H9 (cell line): ENCODE results near the gene MAD1L1. TPM values are rescaled to one million over a fixed set of nuclear protein-coding genes. Genes with fewer than 3 reads are reported as not detected.

Experiments used
- DNase-seq: peaks from one replicate; pipeline ENCODE4 v3.0.0-alpha.2; 2017
- H2AFZ ChIP-seq: one replicate; pipeline ENCODE4 v1.6.1; 2013; ENCODE audit warnings: mild to moderate bottlenecking, low read length, control low read depth, moderate library complexity
- H2AK5ac ChIP-seq: 2 replicates; pipeline ENCODE4 v1.6.1; 2013; ENCODE audit warnings: low read length, control low read depth, mixed read lengths; ENCODE audit not compliant: insufficient read length
- H2BK120ac ChIP-seq: one replicate; pipeline ENCODE4 v1.6.1; 2013; ENCODE audit warnings: low read depth, mild to moderate bottlenecking, low read length, control low read depth, inconsistent platforms; ENCODE audit not compliant: poor library complexity, severe bottlenecking
- H2BK12ac ChIP-seq: 2 replicates; pipeline ENCODE4 v1.6.1; 2013; ENCODE audit warnings: low read length, control low read depth, mixed read lengths, low read depth; ENCODE audit not compliant: insufficient read length
- H2BK15ac ChIP-seq: 2 replicates; pipeline ENCODE4 v1.6.1; 2013; ENCODE audit warnings: low read depth, low read length, control low read depth
- H2BK20ac ChIP-seq: one replicate; pipeline ENCODE4 v1.6.1; 2013; ENCODE audit warnings: low read depth, mild to moderate bottlenecking, low read length, control low read depth, inconsistent platforms; ENCODE audit not compliant: poor library complexity, severe bottlenecking
- H2BK5ac ChIP-seq: 2 replicates; pipeline ENCODE4 v1.6.1; 2013; ENCODE audit warnings: low read length, control low read depth, mixed read lengths; ENCODE audit not compliant: insufficient read length
- H3K14ac ChIP-seq: 2 replicates; pipeline ENCODE4 v1.6.1; 2013; ENCODE audit warnings: low read length, control low read depth; ENCODE audit not compliant: insufficient read depth
- H3K18ac ChIP-seq: 2 replicates; pipeline ENCODE4 v1.6.1; 2013; ENCODE audit warnings: low read depth, mild to moderate bottlenecking, mixed read lengths, low read length, control low read depth; ENCODE audit not compliant: insufficient read length
- H3K23ac ChIP-seq: 2 replicates; pipeline ENCODE4 v1.6.1; 2013; ENCODE audit warnings: low read length, control low read depth, mixed read lengths, low read depth; ENCODE audit not compliant: insufficient read length
- H3K23me2 ChIP-seq: 2 replicates; pipeline ENCODE4 v1.6.1; 2013; ENCODE audit warnings: low read depth, mild to moderate bottlenecking, mixed read lengths, low read length, control low read depth; ENCODE audit not compliant: insufficient read length, poor library complexity, severe bottlenecking
- H3K27ac ChIP-seq: 2 replicates; pipeline ENCODE4 v1.5.1; 2013; ENCODE audit warnings: low read length, control low read depth, mixed read lengths, low read depth; ENCODE audit not compliant: insufficient read length
- H3K27me3 ChIP-seq: 2 replicates; pipeline ENCODE4 v1.6.1; 2013; ENCODE audit warnings: low read length, control low read depth, inconsistent platforms; ENCODE audit not compliant: insufficient read depth
- H3K4ac ChIP-seq: 2 replicates; pipeline ENCODE4 v1.6.1; 2013; ENCODE audit warnings: low read depth, mild to moderate bottlenecking, control low read depth, inconsistent platforms, low read length, moderate library complexity
- H3K4me1 ChIP-seq: 2 replicates; pipeline ENCODE4 v1.6.1; 2013; ENCODE audit warnings: low read length, control low read depth, inconsistent platforms; ENCODE audit not compliant: insufficient read depth
- H3K4me2 ChIP-seq: 2 replicates; pipeline ENCODE4 v1.6.1; 2013; ENCODE audit warnings: low read length, control low read depth, mixed read lengths; ENCODE audit not compliant: insufficient read length, insufficient read depth
- H3K56ac ChIP-seq: 2 replicates; pipeline ENCODE4 v1.6.1; 2013; ENCODE audit warnings: low read depth, mild to moderate bottlenecking, mixed read lengths, low read length, control low read depth; ENCODE audit not compliant: insufficient read length
- H3K79me1 ChIP-seq: 2 replicates; pipeline ENCODE4 v1.6.1; 2013; ENCODE audit warnings: low read depth, mild to moderate bottlenecking, moderate library complexity, low read length, control low read depth, inconsistent platforms; ENCODE audit not compliant: insufficient read depth, poor library complexity, severe bottlenecking
- H3K79me2 ChIP-seq: 2 replicates; pipeline ENCODE4 v1.6.1; 2013; ENCODE audit warnings: low read length, control low read depth, inconsistent platforms; ENCODE audit not compliant: insufficient read depth
- H3K9ac ChIP-seq: 2 replicates; pipeline ENCODE4 v1.6.1; 2013; ENCODE audit warnings: low read length, control low read depth, mixed read lengths; ENCODE audit not compliant: insufficient read length; ENCODE audit errors: extremely low read depth
- H3K9me3 ChIP-seq: one replicate; pipeline ENCODE4 v1.6.1; 2013; ENCODE audit warnings: low read depth, low read length, inconsistent platforms; ENCODE audit not compliant: control insufficient read depth
- H3T11ph ChIP-seq: one replicate; pipeline ENCODE4 v1.6.1; 2013; ENCODE audit warnings: mild to moderate bottlenecking, low read length, control low read depth, inconsistent platforms
- H4K20me1 ChIP-seq: one replicate; pipeline ENCODE4 v1.6.1; 2013; ENCODE audit not compliant: control insufficient read depth, insufficient read length, insufficient read depth
- H4K5ac ChIP-seq: 2 replicates; pipeline ENCODE4 v1.6.1; 2013; ENCODE audit warnings: low read depth, mild to moderate bottlenecking, mixed read lengths, low read length, control low read depth; ENCODE audit not compliant: insufficient read length
- H4K8ac ChIP-seq: replicated peaks from 2 replicates; pipeline ENCODE4 v1.6.1; 2013; ENCODE audit warnings: low read length, control low read depth, mixed read lengths, low read depth; ENCODE audit not compliant: insufficient read length
- H4K91ac ChIP-seq: 2 replicates; pipeline ENCODE4 v1.6.1; 2013; ENCODE audit warnings: low read depth, mild to moderate bottlenecking, moderate library complexity, mixed read lengths, low read length, control low read depth; ENCODE audit not compliant: insufficient read length
- H3K27ac Mint-ChIP-seq, 3 experiments: 2 replicates in 2 of 3; 3 replicates in 1 of 3; pipeline ENCODE4 v1.8.0; 2020 to 2021; ENCODE audit warnings: mixed read lengths in 3 of 3, mild to moderate bottlenecking in 1 of 3, moderate library complexity in 1 of 3
- H3K27me3 Mint-ChIP-seq: 2 replicates; pipeline ENCODE4 v1.8.0; 2021; ENCODE audit warnings: low read depth, mild to moderate bottlenecking, moderate library complexity, mixed read lengths
- H3K36me3 Mint-ChIP-seq, 3 experiments: 2 replicates in 2 of 3; 3 replicates in 1 of 3; pipeline ENCODE4 v1.8.0; 2020 to 2021; ENCODE audit warnings: low read depth in 3 of 3, mixed read lengths in 3 of 3; ENCODE audit not compliant: insufficient read depth in 1 of 3
- H3K4me1 Mint-ChIP-seq, 2 experiments: 2 replicates each; pipeline ENCODE4 v1.8.0; 2020; ENCODE audit warnings: mixed read lengths in 2 of 2
- H3K4me3 Mint-ChIP-seq, 2 experiments: 2 replicates in 1 of 2; 3 replicates in 1 of 2; pipeline ENCODE4 v1.8.0; 2020 to 2021; ENCODE audit warnings: mild to moderate bottlenecking in 2 of 2, mixed read lengths in 2 of 2, moderate library complexity in 1 of 2
- H3K9me3 Mint-ChIP-seq, 2 experiments: 2 replicates in 1 of 2; 3 replicates in 1 of 2; pipeline ENCODE4 v1.8.0; 2020; ENCODE audit warnings: mild to moderate bottlenecking in 2 of 2, mixed read lengths in 2 of 2, moderate library complexity in 1 of 2
- WGBS: extraction: QIAGEN DNeasy Blood & Tissue Kit; methylation state at CpG from one replicate; pipeline ENCODE4 v1.1.7; 2013; ENCODE audit warnings: missing lambda C conversion rate, low lambda C conversion rate, mixed read lengths; ENCODE audit not compliant: insufficient read length; ENCODE audit errors: extremely low coverage; 5-methylcytosine and 5-hydroxymethylcytosine counted together
- total RNA-seq: library from RNA; stranded (reverse); gene quantifications from 2 replicates; pipeline ENCODE4 v1.2.1, GENCODE V29; 2021
- TF ChIP-seq, protein P1 (sequence below): fragments of 200-600 bp; sonication (generic); conservative IDR thresholded peaks from 3 replicates; pipeline ENCODE4 v1.8.0; 2021; ENCODE audit warnings: antibody characterized with exemption, mild to moderate bottlenecking

MAD1L1 gene
- total RNA-seq, 1 experiment from 2014 or later = 39.0 TPM

DNA sequence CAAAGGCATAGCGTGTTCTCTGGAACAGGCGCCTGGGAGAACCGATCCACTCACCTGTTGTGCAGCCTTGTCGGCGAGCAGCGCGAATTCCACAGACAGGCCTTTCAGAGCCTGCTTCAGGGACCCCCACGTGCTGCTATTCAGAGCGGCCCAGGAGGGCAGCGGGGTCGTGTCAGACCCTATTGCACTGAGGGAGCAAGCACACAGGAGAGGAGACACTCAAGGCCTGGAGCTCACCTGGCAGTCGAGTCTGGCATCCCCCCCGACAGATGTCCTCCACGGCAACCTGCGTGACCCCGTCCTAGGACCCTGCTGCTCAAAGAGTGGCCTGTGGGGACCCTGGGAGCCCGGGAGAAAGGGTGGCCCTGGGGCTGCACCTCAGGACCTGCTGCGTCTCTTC lies 30.4 kb upstream of the MAD1L1 start:
- Histone ChIP-seq H3K27ac (no peak overlapping the region), H3K9ac (no peak overlapping the region), H4K91ac (no peak overlapping the region), H3K79me2 (no peaks in the 10 kb centered on the region), H2BK12ac (no peak overlapping the region), H3K4me1 (no peaks in the 10 kb centered on the region), H3K4me2 (no peak overlapping the region), H3K23ac (no peak overlapping the region), H2AK5ac (no peak overlapping the region), H3K9me3 (no peaks in the 10 kb centered on the region), H2BK20ac (no peak overlapping the region), H2AFZ (no peak overlapping the region), H3K14ac (no peak overlapping the region), H4K20me1 (no peaks in the 10 kb centered on the region), H3T11ph (no peak overlapping the region), H3K4ac (no peak overlapping the region), H4K8ac (no peak overlapping the region), H2BK15ac (no peak overlapping the region), H3K18ac (no peak overlapping the region), H2BK5ac (no peak overlapping the region), H3K56ac (no peak overlapping the region), H3K27me3 (no peaks in the 10 kb centered on the region), H2BK120ac (no peak overlapping the region), H4K5ac (no peak overlapping the region), H3K23me2 (no peaks in the 10 kb centered on the region), H3K79me1 (no peaks in the 10 kb centered on the region)
- no CpG with 5 or more reads among the region's 18 CpGs for WGBS
- H3K4me1 Mint-ChIP-seq = no peaks in the 10 kb centered on the region
- TF ChIP-seq, protein P1, sequence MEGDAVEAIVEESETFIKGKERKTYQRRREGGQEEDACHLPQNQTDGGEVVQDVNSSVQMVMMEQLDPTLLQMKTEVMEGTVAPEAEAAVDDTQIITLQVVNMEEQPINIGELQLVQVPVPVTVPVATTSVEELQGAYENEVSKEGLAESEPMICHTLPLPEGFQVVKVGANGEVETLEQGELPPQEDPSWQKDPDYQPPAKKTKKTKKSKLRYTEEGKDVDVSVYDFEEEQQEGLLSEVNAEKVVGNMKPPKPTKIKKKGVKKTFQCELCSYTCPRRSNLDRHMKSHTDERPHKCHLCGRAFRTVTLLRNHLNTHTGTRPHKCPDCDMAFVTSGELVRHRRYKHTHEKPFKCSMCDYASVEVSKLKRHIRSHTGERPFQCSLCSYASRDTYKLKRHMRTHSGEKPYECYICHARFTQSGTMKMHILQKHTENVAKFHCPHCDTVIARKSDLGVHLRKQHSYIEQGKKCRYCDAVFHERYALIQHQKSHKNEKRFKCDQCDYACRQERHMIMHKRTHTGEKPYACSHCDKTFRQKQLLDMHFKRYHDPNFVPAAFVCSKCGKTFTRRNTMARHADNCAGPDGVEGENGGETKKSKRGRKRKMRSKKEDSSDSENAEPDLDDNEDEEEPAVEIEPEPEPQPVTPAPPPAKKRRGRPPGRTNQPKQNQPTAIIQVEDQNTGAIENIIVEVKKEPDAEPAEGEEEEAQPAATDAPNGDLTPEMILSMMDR = no peak
- H3K27ac Mint-ChIP-seq = no peak overlapping the region
- no peak overlapping the region for H3K4me3 Mint-ChIP-seq
- DNase-seq = no peak
- H3K36me3 Mint-ChIP-seq = peaks cover 17 to 50% (median 30%) of the 10 kb centered on the region in 3 experiments
- H3K27me3 Mint-ChIP-seq = no peaks in the 10 kb centered on the region
- peaks cover 5% of the 10 kb centered on the region in 2 experiments; a peak in 4 of 5 replicates for H3K9me3 Mint-ChIP-seq
